Measurements from ENCODE around the gene RRBP1. TPM values are rescaled to one million over a fixed set of nuclear protein-coding genes. Genes with fewer than 3 reads are reported as not detected.

RRBP1 gene
- total RNA-seq, 1 donor from 2014 or later = 65.0 TPM

DNA sequence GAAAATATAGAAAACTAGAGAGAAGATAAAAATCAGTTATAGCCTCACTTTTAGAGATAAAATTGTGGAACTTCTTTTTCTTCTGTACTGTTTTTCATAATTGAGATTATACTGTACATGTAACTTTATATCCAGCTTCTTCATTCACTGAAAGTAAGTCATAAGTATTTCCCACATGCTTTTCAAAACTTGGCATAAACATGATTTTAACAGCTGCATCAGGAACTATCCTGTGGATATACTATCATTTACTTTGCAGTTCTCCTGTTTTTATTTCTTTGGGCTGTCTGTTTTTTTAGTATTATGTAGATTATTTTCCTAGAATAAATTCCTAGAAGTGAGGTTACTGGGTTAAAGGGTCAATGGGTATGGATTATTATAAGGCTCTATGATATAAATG is 97.4 kb downstream of the RRBP1 start:
- TF ChIP-seq, protein P1, sequence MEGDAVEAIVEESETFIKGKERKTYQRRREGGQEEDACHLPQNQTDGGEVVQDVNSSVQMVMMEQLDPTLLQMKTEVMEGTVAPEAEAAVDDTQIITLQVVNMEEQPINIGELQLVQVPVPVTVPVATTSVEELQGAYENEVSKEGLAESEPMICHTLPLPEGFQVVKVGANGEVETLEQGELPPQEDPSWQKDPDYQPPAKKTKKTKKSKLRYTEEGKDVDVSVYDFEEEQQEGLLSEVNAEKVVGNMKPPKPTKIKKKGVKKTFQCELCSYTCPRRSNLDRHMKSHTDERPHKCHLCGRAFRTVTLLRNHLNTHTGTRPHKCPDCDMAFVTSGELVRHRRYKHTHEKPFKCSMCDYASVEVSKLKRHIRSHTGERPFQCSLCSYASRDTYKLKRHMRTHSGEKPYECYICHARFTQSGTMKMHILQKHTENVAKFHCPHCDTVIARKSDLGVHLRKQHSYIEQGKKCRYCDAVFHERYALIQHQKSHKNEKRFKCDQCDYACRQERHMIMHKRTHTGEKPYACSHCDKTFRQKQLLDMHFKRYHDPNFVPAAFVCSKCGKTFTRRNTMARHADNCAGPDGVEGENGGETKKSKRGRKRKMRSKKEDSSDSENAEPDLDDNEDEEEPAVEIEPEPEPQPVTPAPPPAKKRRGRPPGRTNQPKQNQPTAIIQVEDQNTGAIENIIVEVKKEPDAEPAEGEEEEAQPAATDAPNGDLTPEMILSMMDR (IDR thresholded peaks at IDR 0.05; ENCODE audit: insufficient read depth, low read length, severe bottlenecking) = no peak
- H3K36me3 ChIP-seq (ENCODE audit: control insufficient read depth, insufficient read depth, low read length) = peaks cover 4% of the 10 kb centered on the region
- no peak for FAIRE-seq

DNA sequence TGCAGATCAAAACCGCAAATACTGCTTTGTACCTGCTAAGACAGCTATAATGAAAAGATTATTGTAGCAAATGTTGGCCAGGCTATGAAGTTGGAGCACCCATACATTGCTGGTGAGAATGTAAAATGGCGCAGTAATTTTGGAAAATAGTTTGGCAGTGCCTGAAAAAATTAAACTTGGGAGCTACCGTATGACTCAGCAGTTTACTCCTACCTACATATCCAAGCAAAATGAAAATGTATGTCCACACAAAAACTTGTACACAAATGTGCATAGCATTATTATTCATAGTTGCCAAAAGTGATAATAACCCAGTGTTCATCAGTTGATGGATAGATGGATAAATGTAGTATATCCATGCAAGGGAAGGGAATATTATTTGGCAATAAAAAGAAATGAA is 98.9 kb downstream of the RRBP1 start:
- Histone ChIP-seq H3K4me3 (ENCODE audit: low read depth, low read length) (no peak overlapping the region), H3K27me3 (ENCODE audit: control insufficient read depth, insufficient read depth, low read length) (no peaks in the 10 kb centered on the region), H3K36me3 (ENCODE audit: control insufficient read depth, insufficient read depth, low read length) (peaks cover 4% of the 10 kb centered on the region)
- TF ChIP-seq, protein P1 (IDR thresholded peaks at IDR 0.05; ENCODE audit: insufficient read depth, low read length, severe bottlenecking) = no peak
- no peak for FAIRE-seq
- no peak for DNase-seq (ENCODE audit: low read depth)

More for the DNA sequence above, 97.4 kb downstream of the RRBP1 start:
- DNase-seq (ENCODE audit: low read depth) = no peak
- no peaks in the 10 kb centered on the region for H3K27me3 ChIP-seq (ENCODE audit: control insufficient read depth, insufficient read depth, low read length)
- H3K4me3 ChIP-seq (ENCODE audit: low read depth, low read length) = no peak overlapping the region

- no peak overlapping the region for H3K4me3 ChIP-seq (ENCODE audit: low read depth, low read length)
- FAIRE-seq = no peak
- TF ChIP-seq, protein P1 (IDR thresholded peaks at IDR 0.05; ENCODE audit: insufficient read depth, low read length, severe bottlenecking) = no peak
- H3K36me3 ChIP-seq (ENCODE audit: control insufficient read depth, insufficient read depth, low read length) = peaks cover 3% of the 10 kb centered on the region
- no peaks in the 10 kb centered on the region for H3K27me3 ChIP-seq (ENCODE audit: control insufficient read depth, insufficient read depth, low read length)
- DNase-seq (ENCODE audit: low read depth) = no peak
Observed at GRCh38 chr20:17580895-17581294, 101.1 kb downstream of the RRBP1 start.

DNA sequence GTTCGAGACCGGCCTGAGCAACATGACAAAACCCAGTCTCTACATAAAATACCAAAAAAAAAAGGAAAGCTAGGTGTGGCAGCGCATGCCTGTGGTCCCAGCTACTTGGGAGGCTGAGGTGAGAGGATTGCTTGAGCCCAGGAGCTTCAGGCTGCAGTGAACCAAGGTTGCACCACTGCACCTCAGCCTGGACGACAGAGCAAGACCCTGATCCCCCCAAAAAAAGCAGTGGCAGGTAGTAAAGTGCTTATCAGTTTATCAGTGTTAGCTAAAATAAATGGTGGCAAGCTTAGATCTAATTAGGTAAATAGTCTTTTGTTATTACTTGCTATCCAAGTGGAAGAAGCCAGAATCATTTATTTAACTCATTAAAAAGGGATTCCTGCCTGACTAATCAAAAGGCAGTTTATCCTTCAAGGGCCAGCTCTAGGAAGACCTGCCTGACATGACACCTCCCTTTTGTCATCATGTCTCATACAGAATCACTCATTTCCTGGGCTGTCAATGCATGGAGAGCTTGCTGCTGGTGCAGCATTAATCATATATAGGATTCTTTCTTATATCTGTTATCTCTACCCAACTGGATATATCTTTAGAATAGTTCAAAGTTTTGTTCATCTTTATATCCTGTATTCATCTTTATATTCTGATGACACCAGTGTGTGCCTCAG is 102.5 kb downstream of the RRBP1 start:
- no peak for FAIRE-seq
- DNase-seq (ENCODE audit: low read depth) = peak; percentile 88
- no peaks in the 10 kb centered on the region for H3K27me3 ChIP-seq (ENCODE audit: control insufficient read depth, insufficient read depth, low read length)
- peaks cover 3% of the 10 kb centered on the region for H3K36me3 ChIP-seq (ENCODE audit: control insufficient read depth, insufficient read depth, low read length)
- H3K4me3 ChIP-seq (ENCODE audit: low read depth, low read length) = no peak overlapping the region
- TF ChIP-seq, protein P1 (IDR thresholded peaks at IDR 0.05; ENCODE audit: insufficient read depth, low read length, severe bottlenecking) = no peak

GRCh38 chr20:17576215-17576614 is 105.8 kb downstream of the RRBP1 start:
- Histone ChIP-seq H3K36me3 (ENCODE audit: control insufficient read depth, insufficient read depth, low read length) (peaks cover 5% of the 10 kb centered on the region), H3K27me3 (ENCODE audit: control insufficient read depth, insufficient read depth, low read length) (no peaks in the 10 kb centered on the region), H3K4me3 (ENCODE audit: low read depth, low read length) (no peak overlapping the region)
- DNase-seq (ENCODE audit: low read depth) (no peak), FAIRE-seq (no peak)
- TF ChIP-seq, protein P1 (IDR thresholded peaks at IDR 0.05; ENCODE audit: insufficient read depth, low read length, severe bottlenecking) = no peak

DNA sequence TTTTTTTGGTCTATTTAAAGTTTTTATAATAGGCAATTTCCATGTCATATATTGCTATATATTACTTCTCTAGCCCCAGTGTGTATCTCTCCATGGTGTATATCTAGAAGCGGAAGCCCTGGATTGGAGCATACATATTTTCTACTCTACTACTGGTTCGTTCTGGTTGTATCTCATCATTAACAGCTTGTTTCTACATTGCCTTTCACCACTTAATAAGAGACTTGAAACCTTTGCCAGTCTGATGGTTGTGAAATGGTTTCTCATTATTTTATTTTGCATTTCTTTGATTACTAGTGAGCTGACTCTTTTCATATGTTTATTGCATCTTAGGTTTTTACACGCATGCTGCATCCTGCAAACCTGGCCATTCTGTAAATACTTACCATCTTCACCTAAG is 108.6 kb downstream of the RRBP1 start:
- TF ChIP-seq, protein P1 (IDR thresholded peaks at IDR 0.05; ENCODE audit: insufficient read depth, low read length, severe bottlenecking) = no peak
- FAIRE-seq (no peak), DNase-seq (ENCODE audit: low read depth) (no peak)
- no peaks in the 10 kb centered on the region for H3K27me3 ChIP-seq (ENCODE audit: control insufficient read depth, insufficient read depth, low read length)
- H3K36me3 ChIP-seq (ENCODE audit: control insufficient read depth, insufficient read depth, low read length) = peaks cover 4% of the 10 kb centered on the region
- no peak overlapping the region for H3K4me3 ChIP-seq (ENCODE audit: low read depth, low read length)
